GM12878 (cell line): ENCODE results near the gene COA3. TPM values are rescaled to one million over a fixed set of nuclear protein-coding genes. Genes with fewer than 3 reads are reported as not detected.

Experiments used
- BACH1 ChIP-seq: fragments of 450-650 bp; IDR thresholded peaks from 2 replicates; pipeline ENCODE4 v1.6.1; 2017; ENCODE audit warnings: mild to moderate bottlenecking, borderline replicate concordance
- BCL3 ChIP-seq: IDR thresholded peaks from 2 replicates; pipeline ENCODE4 v1.6.1; 2011; ENCODE audit warnings: borderline replicate concordance, low read depth, mild to moderate bottlenecking, moderate library complexity, low read length; ENCODE audit not compliant: insufficient read depth, poor library complexity, severe bottlenecking
- CHD1 ChIP-seq: IDR thresholded peaks from 2 replicates; pipeline ENCODE4 v1.6.1; 2012; ENCODE audit warnings: low read depth, low read length, improper control_type of control experiment
- EED ChIP-seq: sonication (generic); IDR thresholded peaks from 2 replicates; pipeline ENCODE4 v1.6.1; 2016; ENCODE audit warnings: antibody characterized with exemption, low read depth
- ELK1 ChIP-seq: IDR thresholded peaks from 2 replicates; pipeline ENCODE4 v1.6.1; 2012; ENCODE audit warnings: low read depth, low read length, improper control_type of control experiment
- HCFC1 ChIP-seq: fragments of 150-350 bp; IDR thresholded peaks from 2 replicates; pipeline ENCODE4 v1.6.1; 2014; ENCODE audit warnings: low read length
- IKZF2 ChIP-seq, 2 experiments: fragments of 450-650 bp; IDR thresholded peaks; 2 replicates each; pipeline ENCODE4 v1.6.1; 2017; ENCODE audit warnings: mild to moderate bottlenecking in 2 of 2, moderate library complexity in 2 of 2
- KLF5 ChIP-seq: fragments of 450-650 bp; IDR thresholded peaks from 2 replicates; pipeline ENCODE4 v1.6.1; 2014; ENCODE audit warnings: mild to moderate bottlenecking; ENCODE audit not compliant: partially characterized antibody
- MEF2A ChIP-seq: IDR thresholded peaks from 2 replicates; pipeline ENCODE4 v1.6.1; 2011; ENCODE audit warnings: low read depth, mild to moderate bottlenecking, low read length, moderate library complexity; ENCODE audit not compliant: insufficient read depth
- NFYA ChIP-seq: IDR thresholded peaks from 2 replicates; pipeline ENCODE4 v1.6.1; 2011; ENCODE audit warnings: low read depth, mild to moderate bottlenecking, low read length, improper control_type of control experiment, borderline replicate concordance
- NFYB ChIP-seq: IDR thresholded peaks from 2 replicates; pipeline ENCODE4 v1.6.1; 2011; ENCODE audit warnings: low read depth, mild to moderate bottlenecking, low read length, improper control_type of control experiment, moderate library complexity; ENCODE audit not compliant: insufficient read depth
- PAX5 ChIP-seq: IDR thresholded peaks from 2 replicates; pipeline ENCODE4 v1.6.1; 2011; ENCODE audit warnings: low read depth, low read length, borderline replicate concordance
- POLR2A ChIP-seq: IDR thresholded peaks from 2 replicates; pipeline ENCODE4 v1.6.1; 2011; ENCODE audit warnings: low read depth, mild to moderate bottlenecking, low read length
- RB1 ChIP-seq: fragments of 450-650 bp; formaldehyde crosslinking; IDR thresholded peaks from 2 replicates; pipeline ENCODE4 v1.6.1; 2017; ENCODE audit warnings: mild to moderate bottlenecking, borderline replicate concordance
- RUNX3 ChIP-seq: IDR thresholded peaks from 2 replicates; pipeline ENCODE4 v1.6.1; 2012; ENCODE audit warnings: low read length, inconsistent platforms
- SIN3A ChIP-seq: IDR thresholded peaks from 2 replicates; pipeline ENCODE4 v1.6.1; 2012; ENCODE audit warnings: low read depth, low read length, improper control_type of control experiment
- SMAD1 ChIP-seq: fragments of 450-650 bp; IDR thresholded peaks from 2 replicates; pipeline ENCODE4 v1.6.1; 2018; ENCODE audit warnings: mild to moderate bottlenecking, low read depth; ENCODE audit not compliant: partially characterized antibody
- SMARCA5 ChIP-seq: fragments of 450-650 bp; IDR thresholded peaks from 2 replicates; pipeline ENCODE4 v1.6.1; 2017; ENCODE audit warnings: mild to moderate bottlenecking
- STAT1 ChIP-seq: fragments of 450-650 bp; conservative IDR thresholded peaks from 2 replicates; pipeline ENCODE4 v1.6.1; 2014; ENCODE audit warnings: antibody characterized with exemption, mild to moderate bottlenecking
- TCF12 ChIP-seq: IDR thresholded peaks from 2 replicates; pipeline ENCODE4 v1.6.1; 2011; ENCODE audit warnings: low read depth, mild to moderate bottlenecking, low read length
- WRNIP1 ChIP-seq: IDR thresholded peaks from 2 replicates; pipeline ENCODE4 v1.6.1; 2011; ENCODE audit warnings: low read depth, low read length, improper control_type of control experiment, borderline replicate concordance
- YY1 ChIP-seq: IDR thresholded peaks from 2 replicates; pipeline ENCODE4 v1.6.1; 2011; ENCODE audit warnings: low read depth, mild to moderate bottlenecking, low read length
- ZBED1 ChIP-seq: IDR thresholded peaks from 2 replicates; pipeline ENCODE4 v1.6.1; 2016; ENCODE audit warnings: borderline replicate concordance
- ZBTB11 ChIP-seq: fragments of 450-650 bp; formaldehyde crosslinking; IDR thresholded peaks from 2 replicates; pipeline ENCODE4 v1.5.0; 2022; ENCODE audit warnings: mild to moderate bottlenecking, missing genetic modification characterization
- ZNF217 ChIP-seq: fragments of 450-650 bp; IDR thresholded peaks from 2 replicates; pipeline ENCODE4 v1.6.1; 2017; ENCODE audit warnings: antibody characterized with exemption, mild to moderate bottlenecking
- ZNF622 ChIP-seq: fragments of 450-650 bp; IDR thresholded peaks from 2 replicates; pipeline ENCODE4 v1.6.1; 2017; ENCODE audit warnings: mild to moderate bottlenecking, inconsistent platforms
- polyA plus RNA-seq, 11 experiments: library from polyadenylated mRNA; depleted of rRNA in 4 of 11; unstranded in 6 of 11; stranded (reverse) in 5 of 11; fragments of >200 nt; fragmentation: Nextera tagmentation in 4 of 11; fragmentation: Illumina TruSeq in 1 of 11; extraction: Ambion mirVana in 4 of 11; extraction: Trizol in 1 of 11; gene quantifications; 1 replicate in 1 of 11; 2 replicates in 10 of 11; pipeline versions ENCODE4 v1.2.1 to v1.2.3, GENCODE V29; 2011 to 2016; ENCODE audit warnings: inconsistent platforms in 2 of 11, missing spikeins in 2 of 11, low read depth in 1 of 11
- total RNA-seq, 4 experiments: library from RNA; depleted of rRNA in 3 of 4; stranded (reverse); fragments of >200 nt in 3 of 4; fragmentation: Illumina TruSeq in 1 of 4; extraction: Trizol in 1 of 4; gene quantifications; 2 replicates each; pipeline versions ENCODE4 v1.2.1 to v1.2.3, GENCODE V29; 2013 to 2021
- TF ChIP-seq, protein P1 (sequence below): fragments of 450-650 bp; IDR thresholded peaks from 2 replicates; pipeline ENCODE4 v1.6.1; 2016; ENCODE audit warnings: mild to moderate bottlenecking

COA3 gene
- total and polyA plus RNA-seq, 10 of the 15 experiments (the other 5 are each of a cell fraction or from before 2014, with no cell fraction given): 45.2 to 161 (median 64.6) TPM

DNA sequence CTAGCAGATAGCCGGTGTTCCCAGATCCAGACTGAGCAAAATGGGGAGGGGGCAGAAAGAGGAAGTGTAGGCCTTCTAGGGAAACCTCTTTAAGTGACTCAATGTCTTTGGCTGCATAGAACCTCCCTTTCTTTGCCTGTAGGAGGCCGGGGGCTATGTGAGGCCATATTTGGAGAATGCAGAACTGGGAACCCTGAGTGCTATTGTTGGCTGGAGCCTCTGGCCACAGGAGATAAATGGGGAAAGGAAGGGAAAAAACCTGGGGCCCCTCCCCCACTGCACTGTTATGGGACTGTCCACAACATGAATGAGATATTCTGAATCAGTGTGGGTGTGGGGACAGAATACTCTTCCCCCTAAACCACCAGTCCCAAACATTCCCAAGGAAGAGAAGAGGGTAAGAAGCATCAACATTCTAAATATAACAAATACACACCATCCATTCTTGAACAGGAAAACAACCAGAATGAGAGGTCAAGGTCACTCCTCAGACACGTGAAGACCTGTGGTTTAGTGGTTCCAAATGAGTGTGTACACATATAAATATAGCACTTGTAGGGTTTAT is 22.9 kb downstream of the COA3 start (continued):
- TF ChIP-seq, protein P1, sequence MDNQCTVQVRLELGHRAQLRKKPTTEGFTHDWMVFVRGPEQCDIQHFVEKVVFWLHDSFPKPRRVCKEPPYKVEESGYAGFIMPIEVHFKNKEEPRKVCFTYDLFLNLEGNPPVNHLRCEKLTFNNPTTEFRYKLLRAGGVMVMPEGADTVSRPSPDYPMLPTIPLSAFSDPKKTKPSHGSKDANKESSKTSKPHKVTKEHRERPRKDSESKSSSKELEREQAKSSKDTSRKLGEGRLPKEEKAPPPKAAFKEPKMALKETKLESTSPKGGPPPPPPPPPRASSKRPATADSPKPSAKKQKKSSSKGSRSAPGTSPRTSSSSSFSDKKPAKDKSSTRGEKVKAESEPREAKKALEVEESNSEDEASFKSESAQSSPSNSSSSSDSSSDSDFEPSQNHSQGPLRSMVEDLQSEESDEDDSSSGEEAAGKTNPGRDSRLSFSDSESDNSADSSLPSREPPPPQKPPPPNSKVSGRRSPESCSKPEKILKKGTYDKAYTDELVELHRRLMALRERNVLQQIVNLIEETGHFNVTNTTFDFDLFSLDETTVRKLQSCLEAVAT: 0 out of 2 replicates have a peak, but pooled peaks have one; percentile 41
- TF ChIP-seq POLR2A (no peak), ZNF217 (no peak), WRNIP1 (no peak), STAT1 (no peak), ZNF622 (no peak), TCF12 (no peak), NFYB (no peak), ELK1 (no peak), MEF2A (peak; percentile 88; the same call in 1 of the 2 replicates), SMARCA5 (no peak), HCFC1 (no peak), ZBED1 (no peak), EED (peak; percentile 24; the same call in 1 of the 2 replicates), YY1 (0 out of 2 replicates have a peak, but pooled peaks have one; percentile 31), NFYA (no peak), BACH1 (peak; percentile 22; the same call in 1 of the 2 replicates), SMAD1 (no peak), ZBTB11 (CRISPR knock-in tag) (no peak), RUNX3 (peak; percentile 91), IKZF2 (IDR thresholded peaks at IDR 0.05) (peak; percentile 76 to 83), BCL3 (peak; percentile 98), SIN3A (no peak), PAX5 (peak; percentile 56; the same call in 1 of the 2 replicates), RB1 (no peak), CHD1 (no peak), KLF5 (no peak)
